Endodermal cell (in vitro differentiated cells): ENCODE measurements around the gene HBZ. TPM values are rescaled to one million over a fixed set of nuclear protein-coding genes. Genes with fewer than 3 reads are reported as not detected.

Experiments used
- DNase-seq: peaks from one replicate; pipeline ENCODE4 v3.0.0-alpha.2; 2017
- H3K27ac ChIP-seq: 2 replicates; pipeline ENCODE4 v1.5.1; 2013; ENCODE audit warnings: mild to moderate bottlenecking, low read depth, low read length, moderate library complexity
- H3K27me3 ChIP-seq: 2 replicates; pipeline ENCODE4 v1.6.1; 2013; ENCODE audit warnings: mild to moderate bottlenecking, low read length, moderate library complexity; ENCODE audit not compliant: insufficient read depth, control insufficient read depth, poor library complexity, severe bottlenecking
- H3K36me3 ChIP-seq: 2 replicates; pipeline ENCODE4 v1.7.0; 2013; ENCODE audit warnings: mild to moderate bottlenecking, low read length, moderate library complexity; ENCODE audit not compliant: control insufficient read depth, insufficient read depth
- H3K4me1 ChIP-seq: one replicate; pipeline ENCODE4 v1.7.0; 2013; ENCODE audit warnings: low read length; ENCODE audit not compliant: control insufficient read depth, insufficient read depth
- H3K4me3 ChIP-seq: 2 replicates; pipeline ENCODE4 v1.5.1; 2013; ENCODE audit warnings: mild to moderate bottlenecking, low read length, moderate library complexity
- H3K9ac ChIP-seq: 2 replicates; pipeline ENCODE4 v1.6.1; 2013; ENCODE audit warnings: mild to moderate bottlenecking, low read length, moderate library complexity; ENCODE audit not compliant: poor library complexity, severe bottlenecking; ENCODE audit errors: extremely low read depth
- H3K9me3 ChIP-seq: 2 replicates; pipeline ENCODE4 v1.6.1; 2013; ENCODE audit warnings: mild to moderate bottlenecking, low read length, moderate library complexity; ENCODE audit not compliant: control insufficient read depth
- H3K27ac Mint-ChIP-seq: 2 replicates; pipeline ENCODE4 v1.8.0; 2020; ENCODE audit warnings: mixed read lengths
- H3K27me3 Mint-ChIP-seq: 2 replicates; pipeline ENCODE4 v1.8.0; 2021; ENCODE audit warnings: mild to moderate bottlenecking, mixed read lengths; ENCODE audit not compliant: insufficient read depth
- H3K36me3 Mint-ChIP-seq: 2 replicates; pipeline ENCODE4 v1.8.0; 2020; ENCODE audit warnings: low read depth, mixed read lengths
- H3K4me1 Mint-ChIP-seq: 2 replicates; pipeline ENCODE4 v1.8.0; 2020; ENCODE audit warnings: mixed read lengths
- H3K4me3 Mint-ChIP-seq: 2 replicates; pipeline ENCODE4 v1.8.0; 2020; ENCODE audit warnings: mild to moderate bottlenecking, moderate library complexity, mixed read lengths
- H3K9me3 Mint-ChIP-seq: 2 replicates; pipeline ENCODE4 v1.8.0; 2020; ENCODE audit warnings: mild to moderate bottlenecking, mixed read lengths
- CTCF ChIP-seq: fragments of 200-600 bp; sonication (generic); conservative IDR thresholded peaks from 2 replicates; pipeline ENCODE4 v1.5.0; 2021; ENCODE audit warnings: antibody characterized with exemption, mild to moderate bottlenecking
- WGBS, 2 experiments: methylation state at CpG; one replicate each; pipeline versions ENCODE4 v1.1.5 to v1.1.7; 2013; ENCODE audit warnings: missing lambda C conversion rate in 2 of 2, mixed read lengths in 1 of 2; ENCODE audit not compliant: insufficient coverage in 1 of 2, insufficient read length in 1 of 2; 5-methylcytosine and 5-hydroxymethylcytosine counted together
- total RNA-seq, 2 donors: library from RNA; stranded (reverse); fragmentation: NEBNext Ultra II Directional in 1 of 2; extraction: Animal tissue kit (Norgen Biotek cat#: 25700) in 1 of 2; gene quantifications; 2 replicates in 1 of 2; 3 replicates in 1 of 2; pipeline ENCODE4 v1.2.1, GENCODE V29; 2021

HBZ gene
- total RNA-seq, 2 donors from 2014 or later, result not detected

DNA sequence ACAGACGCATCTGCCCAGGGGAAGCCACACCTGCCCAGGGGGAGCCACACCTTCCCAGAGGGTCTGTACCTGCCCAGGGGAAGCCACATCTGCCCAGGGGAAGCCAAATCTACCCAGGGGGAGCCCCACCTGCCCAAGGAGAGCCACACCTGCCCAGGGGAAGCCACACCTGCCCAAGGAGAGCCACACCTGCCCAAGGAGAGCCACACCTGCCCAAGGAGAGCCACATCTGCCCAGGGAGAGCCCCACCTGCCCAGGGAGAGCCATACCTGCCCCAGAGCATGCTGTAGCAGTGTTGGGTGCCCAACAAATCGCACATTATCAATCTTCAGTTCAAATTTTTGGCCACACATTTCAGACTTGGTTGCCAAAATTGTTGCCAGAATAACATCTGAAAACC lies 33.6 kb upstream of the HBZ start:
- no peak for DNase-seq
- no peak overlapping the region for H3K4me3 Mint-ChIP-seq
- H3K4me1 ChIP-seq, result no peaks in the 10 kb centered on the region
- H3K4me3 ChIP-seq, result no peak overlapping the region
- H3K27ac Mint-ChIP-seq, result no peak overlapping the region
- H3K27me3 Mint-ChIP-seq, result no peaks in the 10 kb centered on the region
- H3K4me1 Mint-ChIP-seq, result peaks cover 7% of the 10 kb centered on the region
- 94 to 100% methylated on average over 1 to 2 of the region's 2 CpGs for WGBS, 2 experiments
- no peaks in the 10 kb centered on the region for H3K9me3 ChIP-seq
- no peak overlapping the region for H3K27ac ChIP-seq
- H3K9me3 Mint-ChIP-seq, result no peaks in the 10 kb centered on the region
- H3K36me3 Mint-ChIP-seq, result peaks cover 18% of the 10 kb centered on the region
- H3K27me3 ChIP-seq, result no peaks in the 10 kb centered on the region
- TF ChIP-seq CTCF, result no peak
- peaks cover 5% of the 10 kb centered on the region for H3K36me3 ChIP-seq
- no peak overlapping the region for H3K9ac ChIP-seq

DNA sequence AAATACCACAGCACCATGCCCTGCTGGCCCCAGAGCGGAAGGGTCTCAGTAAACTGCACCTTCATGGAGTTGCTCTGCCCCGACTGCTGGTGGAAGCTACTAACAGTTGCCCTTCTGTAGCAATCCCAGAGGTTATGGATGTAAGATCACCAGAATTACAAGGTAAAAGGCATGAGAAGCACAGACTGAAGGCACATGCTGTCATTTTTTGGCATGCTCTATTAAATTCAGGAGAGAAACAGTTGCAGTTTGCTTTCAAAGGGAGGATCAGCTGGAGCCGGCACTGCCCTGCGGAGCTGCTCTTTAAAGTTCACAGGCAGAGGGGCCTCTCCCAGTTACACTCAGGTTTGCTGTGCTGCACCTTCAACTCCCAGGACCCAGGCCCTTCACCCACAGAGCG lies 33.1 kb upstream of the HBZ start:
- no peak overlapping the region for H3K4me3 ChIP-seq
- H3K9me3 Mint-ChIP-seq, result no peaks in the 10 kb centered on the region
- H3K4me3 Mint-ChIP-seq, result no peak overlapping the region
- TF ChIP-seq CTCF, result no peak
- H3K9ac ChIP-seq, result no peak overlapping the region
- no peaks in the 10 kb centered on the region for H3K9me3 ChIP-seq
- WGBS, 2 experiments, result 90 to 94% methylated on average over 4 to 5 of the region's 5 CpGs
- H3K27me3 Mint-ChIP-seq, result no peaks in the 10 kb centered on the region
- H3K4me1 ChIP-seq, result no peaks in the 10 kb centered on the region
- DNase-seq, result no peak
- H3K27ac Mint-ChIP-seq, result no peak overlapping the region
- H3K27me3 ChIP-seq, result no peaks in the 10 kb centered on the region
- no peak overlapping the region for H3K27ac ChIP-seq
- H3K36me3 ChIP-seq, result peaks cover 5% of the 10 kb centered on the region
- peaks cover 7% of the 10 kb centered on the region for H3K4me1 Mint-ChIP-seq
- peaks cover 18% of the 10 kb centered on the region for H3K36me3 Mint-ChIP-seq

DNA sequence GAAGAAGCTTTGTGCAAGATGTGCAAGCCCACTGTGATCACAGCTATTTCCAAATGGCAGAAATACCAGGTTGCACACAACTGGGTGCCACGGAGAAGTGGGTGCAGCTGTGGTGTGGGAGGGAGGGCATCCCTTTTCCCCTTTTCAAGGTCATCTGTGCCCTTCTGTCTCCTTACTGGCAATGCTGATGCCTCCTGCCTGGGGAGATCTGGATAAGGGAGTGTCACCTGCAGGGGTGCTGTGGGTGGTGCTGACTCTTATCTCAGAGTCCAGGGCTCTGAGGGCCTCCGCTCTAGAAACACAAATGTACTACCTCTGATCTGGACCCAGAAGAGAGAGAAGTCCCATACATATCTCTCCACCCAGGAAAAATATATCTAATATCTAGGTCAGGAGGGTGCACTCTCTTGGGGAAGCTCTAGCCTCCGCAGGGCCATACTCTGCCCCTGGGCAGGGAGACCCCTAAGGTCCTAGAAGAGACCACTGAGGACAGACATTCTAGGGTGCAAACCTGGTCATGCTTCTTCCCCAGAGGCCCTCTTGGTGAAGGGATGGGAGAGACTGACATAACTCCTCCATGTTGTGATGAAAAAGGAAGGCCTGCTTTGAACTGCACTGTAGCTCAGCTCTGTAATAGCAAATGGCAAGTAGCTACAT lies 32.5 kb upstream of the HBZ start:
- H3K4me3 ChIP-seq, result no peak overlapping the region
- no peaks in the 10 kb centered on the region for H3K4me1 ChIP-seq
- no peaks in the 10 kb centered on the region for H3K9me3 ChIP-seq
- H3K27ac Mint-ChIP-seq, result no peak overlapping the region
- H3K36me3 Mint-ChIP-seq, result peaks cover 18% of the 10 kb centered on the region
- H3K27me3 Mint-ChIP-seq, result no peaks in the 10 kb centered on the region
- peaks cover 5% of the 10 kb centered on the region for H3K36me3 ChIP-seq
- no peak for TF ChIP-seq CTCF
- H3K27me3 ChIP-seq, result no peaks in the 10 kb centered on the region
- 83 to 100% methylated on average over 1 to 3 of the region's 3 CpGs for WGBS, 2 experiments
- peaks cover 7% of the 10 kb centered on the region for H3K4me1 Mint-ChIP-seq
- no peaks in the 10 kb centered on the region for H3K9me3 Mint-ChIP-seq
- H3K9ac ChIP-seq, result no peak overlapping the region
- no peak overlapping the region for H3K4me3 Mint-ChIP-seq
- no peak overlapping the region for H3K27ac ChIP-seq
- no peak for DNase-seq
